Activated CD4-positive, alpha-beta T cell treated with anti-CD3 and anti-CD28 coated beads, Interleukin-2, amount 10 ng/mL, durations not matched to agents 7 days and 5 days (primary cell): Measurements from ENCODE around the gene NTSR1. TPM values are rescaled to one million over a fixed set of nuclear protein-coding genes. Genes with fewer than 3 reads are reported as not detected.
"Not testable (repeated sequence)": the region's sequence is repeated elsewhere in the genome, so short reads cannot be mapped to it uniquely, and the experiment has no call there.

Source experiments
- CTCF ChIA-PET: fragments of 350-600 bp; sonication (Branson Sonifier 250); formaldehyde crosslinking; loops from one replicate; lab custom pipeline; 2021; ENCODE audit warnings: antibody characterized with exemption; lab: Charles Lee
- POLR2A ChIA-PET: fragments of 350-600 bp; sonication (Branson Sonifier 250); formaldehyde crosslinking; loops from one replicate; lab custom pipeline; 2021; ENCODE audit warnings: antibody characterized with exemption; lab: Charles Lee
- DNase-seq: peaks from one replicate; pipeline ENCODE4 v3.0.0-alpha.2; 2020
- H3K27ac Mint-ChIP-seq: one replicate; pipeline ENCODE4 v1.8.0; 2021; ENCODE audit warnings: mild to moderate bottlenecking, moderate library complexity, mixed read lengths
- H3K27me3 Mint-ChIP-seq: one replicate; pipeline ENCODE4 v1.8.0; 2021; ENCODE audit warnings: mixed read lengths
- H3K36me3 Mint-ChIP-seq: one replicate; pipeline ENCODE4 v1.8.0; 2021; ENCODE audit warnings: low read depth, mixed read lengths
- H3K4me1 Mint-ChIP-seq: one replicate; pipeline ENCODE4 v1.8.0; 2021; ENCODE audit warnings: mixed read lengths
- H3K4me3 Mint-ChIP-seq: one replicate; pipeline ENCODE4 v1.8.0; 2021; ENCODE audit warnings: mild to moderate bottlenecking, moderate library complexity, mixed read lengths
- H3K9me3 Mint-ChIP-seq: one replicate; pipeline ENCODE4 v1.8.0; 2021; ENCODE audit warnings: mixed read lengths
- total RNA-seq, 2 experiments: library from RNA; stranded (reverse); gene quantifications; one replicate each; pipeline ENCODE4 v1.2.3, GENCODE V29; 2021

The NTSR1 gene
- total RNA-seq, 2 experiments from 2014 or later = 0.94 to 1.5 TPM

DNA sequence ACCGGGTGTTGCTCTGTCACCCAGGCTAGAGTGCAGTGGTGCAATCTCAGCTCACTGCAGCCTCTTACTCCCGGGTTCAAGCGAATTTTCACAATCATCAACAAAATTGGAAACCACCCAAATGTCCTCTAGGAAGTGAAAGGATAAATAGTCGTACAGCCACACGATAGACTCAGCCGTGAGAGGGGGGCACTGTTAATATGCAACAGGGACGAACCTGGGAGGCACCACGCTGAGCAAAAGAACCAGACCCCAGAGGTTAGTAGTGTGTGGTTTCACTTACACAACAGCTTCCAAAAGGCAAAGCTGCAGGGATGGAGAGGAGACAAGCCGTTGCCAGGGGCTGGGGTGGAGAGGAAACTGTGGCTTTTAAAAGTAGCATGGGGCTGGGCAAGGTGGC lies 30.1 kb upstream of the NTSR1 start:
- Mint-ChIP-seq H3K36me3 (peaks cover 8% of the 10 kb centered on the region), H3K4me3 (no peak overlapping the region), H3K9me3 (peaks cover 13% of the 10 kb centered on the region), H3K27ac (no peak overlapping the region), H3K4me1 (peaks cover 19% of the 10 kb centered on the region), H3K27me3 (no peaks in the 10 kb centered on the region)
- ChIA-PET CTCF (interaction anchor here (0.7 to 1.6 kb wide), 4 partner anchors 9 to 1080 kb away, joined by 3 to 6 read pairs (median 4); no protein-coding TSS in a partner anchor), POLR2A (interaction anchor here (0.6 kb wide), 1 partner anchor 85 kb away, joined by 5 read pairs; no protein-coding TSS in a partner anchor)
- DNase-seq = no peak

DNA sequence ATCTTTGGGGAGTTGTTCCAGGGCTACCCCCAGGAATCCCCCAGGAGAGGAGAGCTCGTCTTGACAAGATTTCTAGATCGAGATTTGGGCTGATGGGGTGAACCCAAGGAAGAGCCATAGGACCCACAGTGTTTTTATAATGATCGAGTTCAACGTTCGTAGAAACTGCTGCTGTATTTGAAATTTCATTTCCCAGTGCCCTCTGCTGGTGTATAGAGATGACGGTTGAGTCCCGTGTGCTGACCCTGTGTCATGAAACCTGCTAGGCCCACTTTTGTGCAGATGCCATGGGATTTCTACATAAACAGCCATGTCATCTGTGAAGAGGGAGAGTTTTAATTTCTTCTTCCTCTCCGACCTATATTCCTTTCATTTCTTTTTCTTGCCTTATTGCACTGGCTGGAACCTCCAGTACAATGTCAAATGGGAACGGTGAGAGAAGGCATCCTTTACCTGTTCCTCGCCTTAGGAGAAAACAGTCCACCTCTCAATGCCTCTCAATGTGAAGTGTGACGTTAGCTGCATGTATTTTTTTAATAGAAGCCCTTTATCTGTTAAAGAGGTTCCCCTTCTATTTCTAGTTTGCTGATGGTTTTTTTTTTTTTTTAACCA lies 28.6 kb upstream of the NTSR1 start:
- POLR2A ChIA-PET = no interaction called here
- peaks cover 13% of the 10 kb centered on the region for H3K9me3 Mint-ChIP-seq
- H3K36me3 Mint-ChIP-seq = peaks cover 8% of the 10 kb centered on the region
- no peak for DNase-seq
- CTCF ChIA-PET = no interaction called here
- no peaks in the 10 kb centered on the region for H3K27me3 Mint-ChIP-seq
- H3K27ac Mint-ChIP-seq = no peak overlapping the region
- H3K4me3 Mint-ChIP-seq = no peak overlapping the region
- peaks cover 19% of the 10 kb centered on the region for H3K4me1 Mint-ChIP-seq

DNA sequence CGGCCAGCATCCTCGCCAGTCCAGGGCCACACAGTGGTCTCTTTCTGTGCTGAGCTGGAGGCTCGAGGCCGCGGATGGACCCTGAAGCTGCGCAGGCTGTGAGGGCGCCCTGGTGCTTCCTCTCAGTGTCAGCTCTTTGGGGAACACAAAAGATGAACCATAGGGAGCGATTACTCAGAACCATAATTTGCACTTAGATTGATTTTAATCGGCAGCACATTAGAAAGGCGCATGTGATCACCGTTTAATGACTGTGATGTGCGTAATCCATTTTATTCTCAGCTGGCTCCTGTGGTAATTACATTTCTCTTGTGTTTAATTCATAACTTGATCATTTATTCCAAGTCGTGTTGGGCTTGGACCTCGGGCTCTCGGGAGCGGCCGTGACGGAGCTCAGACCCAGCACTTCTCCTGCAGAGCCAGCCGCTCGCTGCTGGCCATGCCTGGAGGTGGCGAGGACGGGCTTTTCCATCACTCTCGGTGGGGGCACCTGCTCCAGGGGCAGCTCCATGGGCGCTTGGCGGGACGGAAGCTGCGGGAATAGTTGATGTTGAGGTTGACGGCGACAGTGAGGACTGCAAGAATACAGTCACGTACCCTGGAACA lies 25.6 kb upstream of the NTSR1 start:
- peaks cover 13% of the 10 kb centered on the region for H3K9me3 Mint-ChIP-seq
- H3K27ac Mint-ChIP-seq = no peak overlapping the region
- no peaks in the 10 kb centered on the region for H3K27me3 Mint-ChIP-seq
- ChIA-PET CTCF (no interaction called here), POLR2A (no interaction called here)
- no peak for DNase-seq
- peaks cover 28% of the 10 kb centered on the region for H3K4me1 Mint-ChIP-seq
- H3K36me3 Mint-ChIP-seq = peaks cover 8% of the 10 kb centered on the region
- H3K4me3 Mint-ChIP-seq = no peak overlapping the region

DNA sequence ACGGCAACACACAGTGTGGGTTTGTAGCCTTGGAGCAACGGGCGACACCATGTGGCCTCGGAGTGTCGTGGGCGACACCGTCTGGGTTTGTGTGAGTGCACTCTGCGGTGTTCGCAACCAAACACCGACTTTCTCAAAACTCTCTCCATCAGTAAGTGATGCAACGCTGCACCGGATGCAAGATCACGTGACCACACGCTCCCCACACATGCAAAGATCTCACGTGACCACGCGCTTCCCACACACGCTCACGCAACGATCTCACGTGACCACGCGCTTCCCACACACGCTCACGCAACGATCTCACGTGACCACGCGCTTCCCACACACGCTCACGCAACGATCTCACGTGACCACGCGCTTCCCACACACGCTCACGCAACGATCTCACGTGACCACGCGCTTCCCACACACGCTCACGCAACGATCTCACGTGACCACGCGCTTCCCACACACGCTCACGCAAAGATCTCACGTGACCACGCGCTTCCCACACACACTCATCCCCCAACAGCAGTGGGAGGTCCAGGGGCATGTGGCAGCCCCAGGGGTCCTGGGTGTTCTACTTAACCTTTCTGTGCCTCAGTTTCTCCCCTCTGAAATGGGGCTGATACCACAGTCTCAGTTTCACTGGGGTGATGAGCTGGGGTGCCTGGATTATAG lies 24.8 kb upstream of the NTSR1 start:
- POLR2A ChIA-PET, DNase-seq, H3K27me3 Mint-ChIP-seq, H3K27ac Mint-ChIP-seq, H3K4me3 Mint-ChIP-seq, H3K36me3 Mint-ChIP-seq: not testable (repeated sequence)
- H3K9me3 Mint-ChIP-seq = peaks cover 13% of the 10 kb centered on the region
- CTCF ChIA-PET = interaction anchor here (0.8 kb wide), 1 partner anchor 289 kb away, joined by 3 read pairs; no protein-coding TSS in a partner anchor
- H3K4me1 Mint-ChIP-seq = peaks cover 21% of the 10 kb centered on the region

DNA sequence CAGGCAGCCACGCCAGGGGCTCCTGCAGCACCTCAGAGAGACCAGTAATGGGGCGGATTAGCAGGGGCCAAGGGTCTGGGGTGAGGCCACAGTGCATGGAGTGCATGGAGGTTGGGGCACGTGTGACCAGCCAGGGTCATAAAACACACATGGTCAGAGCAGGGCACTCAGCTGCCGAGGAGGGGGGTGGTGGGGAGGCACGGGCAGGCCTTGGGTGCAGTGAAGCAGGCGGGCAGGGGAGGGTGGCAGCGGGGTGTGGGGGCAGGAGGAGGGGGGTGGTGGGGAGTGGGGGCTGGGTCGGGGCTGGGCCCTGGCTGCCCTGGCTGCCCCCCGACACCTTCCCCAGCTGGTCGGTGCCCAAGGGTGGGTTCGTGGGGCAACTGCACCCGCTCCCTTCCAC lies 23.7 kb upstream of the NTSR1 start:
- Mint-ChIP-seq H3K4me3 (no peak overlapping the region), H3K9me3 (peaks cover 8% of the 10 kb centered on the region), H3K36me3 (peaks cover 8% of the 10 kb centered on the region), H3K27me3 (no peaks in the 10 kb centered on the region), H3K4me1 (peaks cover 13% of the 10 kb centered on the region), H3K27ac (no peak overlapping the region)
- no peak for DNase-seq
- ChIA-PET CTCF (no interaction called here), POLR2A (no interaction called here)

DNA sequence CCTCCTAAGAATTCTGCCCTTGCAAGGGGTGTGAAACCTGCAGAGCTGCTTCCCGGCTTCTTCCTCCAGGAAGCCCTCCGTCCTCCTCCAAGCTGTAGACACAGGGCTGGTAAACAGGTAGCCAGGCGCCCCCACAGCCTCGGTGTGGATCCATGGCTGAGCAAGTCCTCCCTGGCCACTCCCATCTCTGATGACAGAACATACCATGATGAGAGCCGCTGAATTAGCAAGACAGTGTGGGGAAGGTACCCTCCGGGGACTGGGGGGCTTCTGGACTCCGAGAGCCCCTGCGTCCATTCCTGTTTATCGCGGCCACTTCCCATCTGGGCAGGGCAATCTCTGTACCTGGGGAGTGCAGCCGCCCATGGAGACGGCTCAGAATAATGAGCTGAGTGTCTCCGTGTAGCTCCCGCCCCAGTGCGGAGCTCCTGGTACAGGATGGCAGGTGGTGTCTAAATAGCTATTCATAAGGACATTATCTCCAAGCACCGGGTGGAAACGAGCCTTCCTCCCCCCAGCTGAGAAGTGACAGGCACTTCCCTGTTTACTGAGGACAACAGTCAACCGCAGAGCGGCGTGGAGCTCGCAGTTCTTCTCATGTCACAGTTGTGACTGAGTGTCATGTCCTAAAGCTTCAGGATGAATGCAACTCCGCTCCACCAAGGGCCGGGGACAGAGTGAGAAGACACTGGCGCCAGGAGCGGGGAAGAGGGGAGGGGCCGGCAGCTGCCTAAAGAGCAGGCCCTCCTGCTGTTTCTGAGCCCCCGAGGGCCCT lies 22.7 kb upstream of the NTSR1 start:
- no peak overlapping the region for H3K4me3 Mint-ChIP-seq

DNA sequence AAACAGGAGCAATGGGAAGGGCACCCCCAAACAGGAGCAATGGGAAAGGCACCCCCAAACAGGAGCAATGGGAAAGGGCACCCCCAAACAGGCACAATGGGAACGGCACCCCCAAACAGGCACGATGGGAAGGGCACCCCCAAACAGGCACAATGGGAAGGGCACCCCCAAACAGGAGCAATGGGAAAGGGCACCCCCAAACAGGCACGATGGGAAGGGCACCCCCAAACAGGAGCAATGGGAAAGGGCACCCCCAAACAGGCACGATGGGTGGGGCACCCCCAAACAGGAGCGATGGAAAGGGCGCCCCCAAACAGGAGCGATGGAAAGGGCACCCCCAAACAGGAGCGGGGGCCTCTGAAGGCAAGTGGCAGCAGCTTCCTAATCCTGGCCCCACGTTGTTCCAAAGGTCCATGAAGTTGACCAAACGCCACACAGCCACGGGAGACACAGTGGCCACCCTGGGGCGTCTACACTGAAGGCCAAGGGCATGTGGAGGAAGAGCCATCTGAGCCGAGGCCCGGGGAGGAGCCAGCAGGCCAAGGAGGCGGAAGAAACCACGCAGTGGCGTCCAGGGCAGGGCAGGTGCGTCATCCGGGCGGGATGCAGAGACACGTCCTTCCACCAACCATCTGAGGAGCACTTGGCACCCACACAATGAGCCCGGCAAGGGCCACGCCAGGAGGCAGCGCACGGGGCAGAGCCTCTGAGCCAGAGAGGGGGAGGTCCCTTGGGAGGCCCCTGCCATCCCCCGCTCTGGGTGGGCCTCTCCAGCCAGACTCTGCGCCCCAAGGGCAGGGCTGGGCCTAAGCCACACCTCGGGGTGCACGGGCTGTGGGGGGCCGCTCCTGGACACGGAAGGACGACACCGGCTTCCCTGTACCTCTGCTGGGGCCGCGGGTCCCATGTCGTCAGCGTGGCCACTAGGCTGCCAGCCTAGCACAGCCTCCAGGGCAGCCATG lies 21.5 kb upstream of the NTSR1 start:
- DNase-seq = no peak
- Mint-ChIP-seq H3K36me3 (no peaks in the 10 kb centered on the region), H3K27ac (peak overlapping the region; percentile 67), H3K9me3 (no peaks in the 10 kb centered on the region), H3K4me3 (no peak overlapping the region), H3K27me3 (no peaks in the 10 kb centered on the region), H3K4me1 (peaks cover 14% of the 10 kb centered on the region)
- POLR2A ChIA-PET = no interaction called here
- CTCF ChIA-PET = interaction anchor here (0.7 to 1.2 kb wide), 3 partner anchors 11 to 152 kb away, joined by 3 read pairs; no protein-coding TSS in a partner anchor

More for the DNA sequence above, 22.7 kb upstream of the NTSR1 start:
- CTCF ChIA-PET = no interaction called here
- POLR2A ChIA-PET = no interaction called here
- Mint-ChIP-seq H3K27me3 (no peaks in the 10 kb centered on the region), H3K27ac (peak overlapping the region; percentile 76), H3K4me1 (peaks cover 13% of the 10 kb centered on the region), H3K9me3 (no peaks in the 10 kb centered on the region), H3K36me3 (peaks cover 2% of the 10 kb centered on the region)
- peak; percentile 39 for DNase-seq

DNA sequence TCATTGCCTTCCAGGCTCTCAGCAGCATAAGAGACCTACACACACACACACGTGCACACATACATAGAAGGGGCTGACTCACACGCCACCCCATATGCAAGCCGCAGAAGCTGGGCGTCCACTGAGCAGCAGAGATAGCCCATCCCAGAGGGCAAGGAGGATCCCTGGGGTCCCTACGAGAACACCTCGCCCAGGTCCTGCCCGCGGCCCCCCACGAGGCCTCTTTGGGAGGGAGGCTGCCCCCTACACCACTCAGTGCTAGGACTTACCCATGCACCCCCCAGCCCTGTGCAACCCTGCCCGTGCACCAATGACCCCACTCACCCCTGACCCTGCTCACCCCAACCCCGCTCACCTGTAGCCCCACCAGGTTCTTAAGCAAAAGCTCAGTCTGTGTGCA lies 20.6 kb upstream of the NTSR1 start:
- H3K4me1 Mint-ChIP-seq = peaks cover 14% of the 10 kb centered on the region
- no peaks in the 10 kb centered on the region for H3K27me3 Mint-ChIP-seq
- no peak overlapping the region for H3K4me3 Mint-ChIP-seq
- no peaks in the 10 kb centered on the region for H3K36me3 Mint-ChIP-seq
- no peak overlapping the region for H3K27ac Mint-ChIP-seq
- DNase-seq = no peak
- POLR2A ChIA-PET = no interaction called here
- CTCF ChIA-PET = interaction anchor here (0.8 to 1.2 kb wide), 2 partner anchors 10 to 52 kb away, joined by 3 read pairs; no protein-coding TSS in a partner anchor
- no peaks in the 10 kb centered on the region for H3K9me3 Mint-ChIP-seq

DNA sequence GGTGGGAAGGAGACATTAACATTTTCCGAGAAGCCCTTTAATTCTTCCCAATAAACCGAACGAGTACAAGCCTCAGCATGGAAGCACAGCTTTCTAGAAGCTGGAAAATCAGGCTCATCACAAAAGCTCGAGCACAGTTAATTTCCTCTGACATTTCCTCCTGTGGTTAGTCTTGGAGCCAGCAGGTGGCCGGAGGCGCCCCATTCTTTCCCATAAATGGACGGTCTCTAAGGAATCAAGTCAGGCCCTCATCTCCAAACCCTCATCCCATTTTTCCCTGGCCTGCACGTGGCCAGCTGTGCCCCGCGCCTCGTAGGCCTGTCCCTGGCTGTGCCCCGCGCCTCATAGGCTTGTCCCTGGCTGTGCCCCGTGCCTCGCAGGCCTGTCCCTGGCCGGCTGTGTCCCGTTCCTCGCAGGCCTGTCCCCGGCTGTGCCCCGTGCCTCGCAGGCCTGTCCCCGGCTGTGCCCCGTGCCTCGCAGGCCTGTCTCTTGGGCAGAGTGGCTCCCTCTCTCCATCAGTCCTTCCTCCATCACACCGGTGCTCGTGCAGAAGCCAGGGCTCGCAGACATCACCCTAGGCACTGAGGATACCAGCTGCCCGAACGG lies 19.7 kb upstream of the NTSR1 start:
- Mint-ChIP-seq H3K27ac (no peak overlapping the region), H3K27me3 (no peaks in the 10 kb centered on the region), H3K4me1 (peaks cover 14% of the 10 kb centered on the region), H3K36me3 (no peaks in the 10 kb centered on the region), H3K4me3 (no peak overlapping the region), H3K9me3 (no peaks in the 10 kb centered on the region)
- ChIA-PET CTCF (no interaction called here), POLR2A (no interaction called here)
- no peak for DNase-seq

DNA sequence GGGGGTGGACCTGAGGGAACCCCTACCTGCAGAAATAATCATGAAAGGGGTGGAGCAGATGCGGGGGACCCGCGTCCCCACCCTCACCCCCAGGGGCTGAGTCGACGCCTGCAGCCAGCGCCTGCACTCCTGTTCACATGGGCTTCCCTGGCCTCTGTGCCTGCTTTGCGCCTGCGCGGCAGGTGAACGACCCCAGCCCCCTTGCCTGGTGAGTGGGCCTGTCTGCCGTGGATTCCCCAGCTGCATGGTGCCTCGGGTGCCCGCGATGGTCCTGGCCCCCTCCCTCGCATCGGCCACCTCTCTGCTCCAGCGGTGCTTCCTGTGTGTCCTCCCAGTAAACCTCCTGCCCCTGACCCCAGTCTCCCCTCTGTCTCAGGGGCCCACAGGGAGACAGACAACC lies 18.8 kb upstream of the NTSR1 start:
- no peak for DNase-seq
- no peaks in the 10 kb centered on the region for H3K9me3 Mint-ChIP-seq
- ChIA-PET CTCF (interaction anchor here (1.6 kb wide), 1 partner anchor 18 kb away, joined by 4 read pairs; the partner anchor contains the start of gene NTSR1), POLR2A (no interaction called here)
- no peaks in the 10 kb centered on the region for H3K36me3 Mint-ChIP-seq
- no peaks in the 10 kb centered on the region for H3K27me3 Mint-ChIP-seq
- no peak overlapping the region for H3K27ac Mint-ChIP-seq
- H3K4me3 Mint-ChIP-seq = no peak overlapping the region
- peaks cover 14% of the 10 kb centered on the region for H3K4me1 Mint-ChIP-seq

DNA sequence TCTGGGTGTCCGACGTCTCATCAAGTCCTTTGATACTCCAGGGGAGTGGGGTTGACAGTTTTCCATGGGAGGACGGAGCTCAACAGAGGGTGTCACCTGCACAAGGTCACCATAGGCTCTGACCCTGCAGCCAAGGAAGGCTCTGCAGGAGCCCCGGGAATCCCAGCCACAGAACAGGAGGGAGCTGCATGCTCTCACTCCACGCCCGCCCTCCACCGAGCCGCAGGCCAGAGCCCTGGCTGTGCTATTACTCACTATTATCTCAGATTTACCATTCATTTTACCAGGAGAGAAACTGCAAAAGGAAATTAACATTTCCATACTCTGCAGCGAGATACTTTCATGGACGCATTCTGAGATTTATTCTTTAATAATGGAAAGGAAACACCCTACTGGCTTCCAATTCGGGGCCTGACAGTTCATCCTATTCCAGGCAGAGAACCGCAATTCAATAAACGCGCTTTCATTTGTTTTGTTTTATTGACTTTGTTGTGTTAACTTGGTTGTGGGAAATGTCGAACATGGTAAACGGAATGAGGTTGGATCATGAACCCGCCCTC lies 18.3 kb upstream of the NTSR1 start:
- Mint-ChIP-seq H3K27ac (no peak overlapping the region), H3K4me3 (no peak overlapping the region), H3K36me3 (no peaks in the 10 kb centered on the region), H3K4me1 (peaks cover 14% of the 10 kb centered on the region), H3K9me3 (no peaks in the 10 kb centered on the region), H3K27me3 (peaks cover 2% of the 10 kb centered on the region)
- POLR2A ChIA-PET = no interaction called here
- DNase-seq = no peak
- CTCF ChIA-PET = interaction anchor here (1.6 kb wide), 1 partner anchor 18 kb away, joined by 4 read pairs; the partner anchor contains the start of gene NTSR1
